ENCODE measurements around the gene ZNF222. TPM values are rescaled to one million over a fixed set of nuclear protein-coding genes. Genes with fewer than 3 reads are reported as not detected.

Gene ZNF222
- total RNA-seq, 3 donors from 2014 or later = 1.8 to 3.8 (median 2.9) TPM

- H3K36me3 ChIP-seq = no peaks in the 10 kb centered on the region
- peak; percentile 73 to 82 for DNase-seq (ENCODE audit: low spot score in 2 of 2)
- H3K9me3 ChIP-seq = peaks cover 9 to 30% of the 10 kb centered on the region in 2 donors
- peak within 1 kb of the TSS; percentile 57 to 78 (median 72) for H3K4me3 ChIP-seq
- TF ChIP-seq POLR2A (IDR thresholded peaks at IDR 0.05) = no peak
- peak; percentile 39 to 59 (median 41) for TF ChIP-seq POLR2AphosphoS5 (IDR thresholded peaks at IDR 0.05)
- H3K4me1 ChIP-seq = peaks cover 0 to 8% of the 10 kb centered on the region in 2 donors
- H3K27me3 ChIP-seq = no peaks in the 10 kb centered on the region
- peak within 1 kb of the TSS; percentile 64 to 79 for H3K27ac ChIP-seq
- intact Hi-C loops (cut with DNase I; ENCODE audit: low total_unique reads) = no loop called here
These were observed 46.8 kb downstream of the ZNF222 start, which contains the start of gene ZNF284 for GRCh38 chr19:44071824-44072542. TSS of gene ZNF284 (plus strand) at chr19:44072159. CDS start at chr19:44076390, 4,231 bp downstream.

- Histone ChIP-seq H3K9me3 (peaks cover under 1 to 25% of the 10 kb centered on the region in 2 donors), H3K36me3 (no peaks in the 10 kb centered on the region), H3K27me3 (no peaks in the 10 kb centered on the region), H3K27ac (peak overlapping the region in 1 of 2 donors; percentile 79), H3K4me3 (peak overlapping the region; percentile 57 to 78 (median 72)), H3K4me1 (peaks cover 0 to 8% of the 10 kb centered on the region in 2 donors)
- TF ChIP-seq, protein P1, sequence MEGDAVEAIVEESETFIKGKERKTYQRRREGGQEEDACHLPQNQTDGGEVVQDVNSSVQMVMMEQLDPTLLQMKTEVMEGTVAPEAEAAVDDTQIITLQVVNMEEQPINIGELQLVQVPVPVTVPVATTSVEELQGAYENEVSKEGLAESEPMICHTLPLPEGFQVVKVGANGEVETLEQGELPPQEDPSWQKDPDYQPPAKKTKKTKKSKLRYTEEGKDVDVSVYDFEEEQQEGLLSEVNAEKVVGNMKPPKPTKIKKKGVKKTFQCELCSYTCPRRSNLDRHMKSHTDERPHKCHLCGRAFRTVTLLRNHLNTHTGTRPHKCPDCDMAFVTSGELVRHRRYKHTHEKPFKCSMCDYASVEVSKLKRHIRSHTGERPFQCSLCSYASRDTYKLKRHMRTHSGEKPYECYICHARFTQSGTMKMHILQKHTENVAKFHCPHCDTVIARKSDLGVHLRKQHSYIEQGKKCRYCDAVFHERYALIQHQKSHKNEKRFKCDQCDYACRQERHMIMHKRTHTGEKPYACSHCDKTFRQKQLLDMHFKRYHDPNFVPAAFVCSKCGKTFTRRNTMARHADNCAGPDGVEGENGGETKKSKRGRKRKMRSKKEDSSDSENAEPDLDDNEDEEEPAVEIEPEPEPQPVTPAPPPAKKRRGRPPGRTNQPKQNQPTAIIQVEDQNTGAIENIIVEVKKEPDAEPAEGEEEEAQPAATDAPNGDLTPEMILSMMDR (IDR thresholded peaks at IDR 0.05) = no peak
- no peak for TF ChIP-seq POLR2AphosphoS5 (IDR thresholded peaks at IDR 0.05)
- no peak for DNase-seq (ENCODE audit: low spot score in 2 of 2)
- intact Hi-C loops (cut with DNase I; ENCODE audit: low total_unique reads) = no loop called here
These were observed 47.6 kb downstream of the ZNF222 start for GRCh38 chr19:44072543-44073401.

DNA sequence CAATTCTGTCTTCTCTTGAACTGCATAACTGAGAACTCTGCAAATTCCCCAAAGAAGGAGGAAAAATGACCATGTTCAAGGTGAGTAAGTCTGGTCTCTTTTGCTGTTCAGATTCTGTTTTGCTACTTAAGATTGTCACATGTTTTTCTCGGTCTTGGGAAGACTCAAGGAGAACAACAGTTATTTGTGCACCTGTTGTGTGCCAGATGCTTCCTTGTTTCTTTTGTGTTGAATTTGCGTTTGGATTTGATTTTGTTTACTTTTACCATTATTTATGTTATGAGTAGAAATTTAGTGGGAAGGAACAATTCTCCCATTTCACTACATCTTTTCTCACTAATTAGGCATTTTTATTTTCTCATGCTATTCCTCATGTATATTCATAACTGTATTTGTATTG is 51.1 kb downstream of the ZNF222 start:
- no peak for DNase-seq (ENCODE audit: low spot score in 2 of 2)
- Histone ChIP-seq H3K4me3 (no peak overlapping the region), H3K27ac (no peak overlapping the region), H3K27me3 (no peaks in the 10 kb centered on the region), H3K4me1 (peaks cover 0 to 8% of the 10 kb centered on the region in 2 donors), H3K36me3 (no peaks in the 10 kb centered on the region), H3K9me3 (no peaks in the 10 kb centered on the region)
- TF ChIP-seq POLR2AphosphoS5 (IDR thresholded peaks at IDR 0.05) = no peak
- TF ChIP-seq POLR2A (IDR thresholded peaks at IDR 0.05) = no peak
- TF ChIP-seq, protein P1 (IDR thresholded peaks at IDR 0.05) = no peak
- intact Hi-C loops (cut with DNase I; ENCODE audit: low total_unique reads) = no loop called here

Other genes starting within 250 kb of the ZNF222 start
- gene KCNN4, start 244.4 kb upstream of the ZNF222 start, total RNA-seq = 10 to 100 TPM in 2 of 3 donors, 1 to 10 TPM in 1; 1.9 to 61.9 (median 28.2) TPM
- 1 to 10 TPM in 2 of 3 donors, under 1 TPM in 1; 0.48 to 7.2 (median 6.2) TPM for gene LYPD5, start 222.9 kb upstream of the ZNF222 start, total RNA-seq
- 10 to 100 TPM in 2 of 3 donors, 1 to 10 TPM in 1; 6.9 to 19.6 (median 13.8) TPM for gene ZNF283, start 198.1 kb upstream of the ZNF222 start, total RNA-seq
- gene ZNF404, start 141.4 kb upstream of the ZNF222 start, total RNA-seq = 1 to 10 TPM; 1.1 to 5.9 (median 3.6) TPM
- gene ZNF45, start 90.1 kb upstream of the ZNF222 start, total RNA-seq = 10 to 100 TPM in 2 of 3 donors, 1 to 10 TPM in 1; 9.8 to 29.7 (median 19.3) TPM
- gene ZNF221, start 74.2 kb upstream of the ZNF222 start, total RNA-seq = 10 to 100 TPM in 1 of 3 donors, 1 to 10 TPM in 2; 4.5 to 11.7 (median 7.2) TPM
- gene ZNF155, start 41.2 kb upstream of the ZNF222 start, total RNA-seq = 10 to 100 TPM in 2 of 3 donors, 1 to 10 TPM in 1; 6.1 to 17.4 (median 15.1) TPM
- 1 to 10 TPM; 3.0 to 8.3 (median 5.6) TPM for gene ZNF230, start 22.4 kb upstream of the ZNF222 start, total RNA-seq
- gene ZNF223, start 26.7 kb downstream of the ZNF222 start, total RNA-seq = 10 to 100 TPM in 1 of 3 donors, 1 to 10 TPM in 2; 2.6 to 12.3 (median 5.6) TPM
- 1 to 10 TPM; 1.1 to 4.2 (median 2.9) TPM for gene ZNF284, start 46.8 kb downstream of the ZNF222 start, total RNA-seq
- gene ZNF224, start 69.0 kb downstream of the ZNF222 start, total RNA-seq = 10 to 100 TPM; 22.4 to 51.4 (median 30.8) TPM
- 1 to 10 TPM; 3.4 to 6.6 (median 4.6) TPM for gene ZNF225, start 88.0 kb downstream of the ZNF222 start, total RNA-seq
- 10 to 100 TPM in 1 of 3 donors, 1 to 10 TPM in 2; 6.4 to 11.3 (median 8.2) TPM for gene ZNF234, start 116.2 kb downstream of the ZNF222 start, total RNA-seq
- gene ZNF226, start 139.7 kb downstream of the ZNF222 start, total RNA-seq = 10 to 100 TPM; 14.4 to 34.2 (median 18.7) TPM
- 10 to 100 TPM in 2 of 3 donors, 1 to 10 TPM in 1; 8.2 to 33.2 (median 18.7) TPM for gene ZNF227, start 187.2 kb downstream of the ZNF222 start, total RNA-seq
- gene ZNF233, start 234.5 kb downstream of the ZNF222 start, total RNA-seq = 1 to 10 TPM in 2 of 3 donors, under 1 TPM in 1; 0.32 to 2.5 (median 1.3) TPM